Gastroesophageal sphincter (tissue), 3 donors: Measurements from ENCODE around the gene APCDD1L.

ENCODE experiments used
- CTCF ChIP-seq, 4 experiments: fragments of 200-600 bp in 2 of 4; fragments of 450-650 bp in 2 of 4; sonication (generic) in 1 of 4; IDR thresholded peaks; one replicate each; pipeline ENCODE4 v1.5.1; 2017 to 2019; ENCODE audit warnings: antibody characterized with exemption in 4 of 4, mild to moderate bottlenecking in 2 of 4, moderate library complexity in 2 of 4
- EP300 ChIP-seq: sonication (generic); formaldehyde crosslinking; IDR thresholded peaks from one replicate; pipeline ENCODE4 v1.6.1; 2017; ENCODE audit warnings: antibody characterized with exemption, mild to moderate bottlenecking
- POLR2A ChIP-seq, 2 donors: fragments of 450-650 bp; IDR thresholded peaks; one replicate each; pipeline ENCODE4 v1.6.1; 2017; ENCODE audit warnings: antibody characterized with exemption in 2 of 2, mild to moderate bottlenecking in 2 of 2, moderate library complexity in 1 of 2
- POLR2AphosphoS5 ChIP-seq: sonication (generic); formaldehyde crosslinking; IDR thresholded peaks from one replicate; pipeline ENCODE4 v1.6.1; 2017; ENCODE audit warnings: antibody characterized with exemption

GRCh38 chr20:58524814-58525213 is 9.6 kb upstream of the APCDD1L start:
- no peak for TF ChIP-seq POLR2AphosphoS5
- TF ChIP-seq CTCF (IDR thresholded peaks at IDR 0.05): no peak
- TF ChIP-seq POLR2A (IDR thresholded peaks at IDR 0.05): no peak
- TF ChIP-seq EP300: no peak
